Measurements from ENCODE around the gene SCP2.
"Not testable (repeated sequence)": the region's sequence is repeated elsewhere in the genome, so short reads cannot be mapped to it uniquely, and the experiment has no call there.

Gene SCP2

DNA sequence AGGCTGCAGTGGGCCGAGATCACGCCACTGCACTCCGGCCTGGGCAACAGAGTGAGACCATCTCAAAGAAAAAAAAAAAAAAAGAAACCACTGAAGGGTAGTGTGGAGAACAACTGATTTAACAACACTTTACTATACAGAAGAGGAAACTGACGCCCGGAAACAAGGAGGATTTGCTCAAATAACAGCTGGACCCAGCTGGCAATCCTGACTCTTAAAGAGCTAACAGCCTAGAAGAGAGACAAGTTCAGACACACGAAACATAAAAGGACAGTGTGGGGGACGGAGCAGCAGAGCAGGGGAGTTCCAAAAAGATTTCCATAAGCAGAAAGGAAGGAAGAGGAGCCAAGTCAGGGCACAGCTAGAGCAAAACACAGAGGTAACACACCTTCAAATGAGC, 9.9 kb upstream of the SCP2 start:
- no peak for DNase-seq

DNA sequence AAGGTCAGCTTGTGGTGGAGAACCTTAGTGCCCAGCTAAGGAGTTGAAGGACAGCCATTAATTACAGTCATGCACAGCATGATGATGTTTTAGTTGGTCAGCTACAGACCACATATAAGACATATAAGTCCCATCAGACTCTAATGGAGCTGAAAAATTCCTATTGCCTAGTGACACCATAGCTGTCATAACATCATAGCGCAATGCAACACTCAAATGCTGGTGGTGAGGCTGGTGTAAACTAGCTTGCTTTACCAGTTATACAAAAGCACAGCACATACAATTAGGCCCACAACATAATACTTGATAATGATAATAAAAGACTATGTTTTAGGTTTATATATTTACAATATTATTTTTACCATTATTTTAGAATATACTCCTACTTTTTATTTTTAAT, 9.5 kb upstream of the SCP2 start:
- no peak for DNase-seq

DNA sequence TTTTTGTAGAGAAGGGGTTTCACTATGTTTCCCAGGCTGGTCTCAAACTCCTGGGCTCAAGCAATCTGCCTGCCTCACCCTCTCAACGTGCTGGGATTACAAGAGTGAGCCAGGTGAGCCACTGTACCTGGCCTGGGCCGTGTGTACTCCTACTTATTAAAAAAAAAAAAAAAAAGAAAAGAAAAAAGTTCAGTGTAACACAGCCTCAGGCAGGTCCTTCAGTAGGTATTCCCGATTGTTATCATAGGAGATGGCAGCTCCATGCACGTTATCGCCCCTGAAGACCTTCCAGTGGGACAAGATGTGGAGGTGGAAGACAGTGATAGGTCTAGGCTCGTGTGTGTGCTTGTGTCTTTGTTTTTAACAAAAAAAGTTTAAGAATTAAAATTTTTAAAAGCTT, 8.9 kb upstream of the SCP2 start:
- DNase-seq = no peak

DNA sequence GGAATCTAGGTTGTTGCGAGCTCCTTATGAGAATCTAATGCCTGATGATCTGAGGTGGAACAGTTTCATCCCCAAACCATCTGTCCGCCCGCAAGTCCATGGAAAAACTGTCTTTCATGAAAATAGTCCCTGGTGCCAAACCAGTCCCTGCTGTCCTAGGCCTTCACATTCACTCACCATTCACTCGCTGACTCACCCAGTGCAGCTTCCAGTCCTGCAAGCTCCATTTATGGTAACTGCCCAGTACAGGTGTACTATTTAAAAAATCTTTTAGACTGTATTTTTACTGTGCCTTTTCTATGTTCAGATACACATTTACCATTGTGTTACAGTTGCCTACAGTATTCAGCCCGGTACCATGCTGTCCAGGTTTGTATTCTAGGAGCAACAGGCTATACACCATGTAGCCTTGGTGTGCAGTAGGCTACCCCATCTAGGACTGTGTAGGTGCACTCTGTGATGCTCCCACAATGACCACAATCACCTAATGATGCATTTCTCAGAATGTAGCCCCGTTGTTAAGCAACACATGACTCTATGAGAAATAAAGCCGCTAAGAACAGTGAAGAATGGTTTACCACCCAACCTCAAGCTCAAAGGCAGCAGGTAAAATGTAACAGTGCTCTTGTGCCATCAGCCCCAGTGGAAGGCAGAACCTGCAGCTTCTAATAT, 7.9 kb upstream of the SCP2 start:
- DNase-seq = no peak

DNA sequence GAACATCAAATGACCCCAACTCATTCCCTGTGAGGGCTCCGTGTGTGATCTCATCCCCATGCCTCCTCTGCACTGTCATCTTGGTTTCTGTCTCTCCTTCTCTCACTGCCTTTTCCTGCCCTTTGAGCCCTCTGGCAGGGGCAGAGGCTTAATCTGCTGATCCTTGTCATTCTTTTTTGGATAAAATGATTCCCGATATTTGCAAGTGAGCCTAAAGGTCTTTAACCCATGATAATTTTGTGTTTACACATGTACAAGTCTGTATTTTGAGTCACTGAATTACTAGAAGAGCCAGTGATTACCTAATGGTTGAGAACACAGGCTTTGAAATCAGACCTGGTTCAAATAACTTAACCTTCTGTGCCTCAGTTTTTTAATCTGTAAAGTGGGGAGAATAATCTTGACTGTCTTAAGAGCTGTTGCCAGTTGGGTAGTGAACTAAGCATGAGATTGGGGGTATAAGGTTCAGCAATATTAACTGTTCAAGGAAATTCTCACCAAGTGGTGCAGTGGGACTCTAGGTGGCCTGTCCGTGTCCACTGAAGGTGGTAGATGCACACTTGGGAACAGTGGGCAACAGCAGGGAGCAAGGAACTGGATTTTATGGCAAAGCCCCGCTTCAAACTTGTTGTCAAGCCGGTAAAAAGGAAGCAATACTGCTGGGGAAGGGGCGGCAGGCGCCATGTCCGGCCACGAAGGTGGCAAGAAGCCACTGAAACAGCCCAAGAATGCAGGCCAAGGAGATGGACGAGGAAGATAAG, 7.2 kb upstream of the SCP2 start:
- no peak for DNase-seq

DNA sequence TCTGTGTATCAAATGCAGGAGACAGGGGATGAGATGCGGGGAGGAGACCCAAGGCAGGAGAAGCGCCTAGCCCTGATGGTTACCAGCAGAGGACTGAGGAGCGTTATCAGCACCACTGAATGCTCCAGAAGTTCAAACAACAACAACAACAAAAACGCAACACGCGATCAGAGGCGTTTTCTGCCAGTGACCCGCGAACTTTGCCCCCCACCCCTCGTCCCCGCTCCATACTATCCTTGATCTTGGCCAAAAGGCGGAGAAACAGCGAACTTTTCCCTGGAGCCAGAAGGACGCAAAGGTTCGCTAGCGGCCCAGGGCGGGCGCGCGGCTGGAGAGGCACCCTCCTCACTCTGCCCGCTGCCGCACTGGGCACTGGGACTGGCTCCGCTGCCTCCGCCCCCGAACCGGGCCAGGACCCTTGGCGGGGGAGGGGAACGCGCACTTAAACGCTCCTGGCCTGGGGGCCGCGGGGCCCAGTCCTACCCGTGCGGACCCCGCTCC, 6.2 kb upstream of the SCP2 start:
- DNase-seq = peak; percentile 26

DNA sequence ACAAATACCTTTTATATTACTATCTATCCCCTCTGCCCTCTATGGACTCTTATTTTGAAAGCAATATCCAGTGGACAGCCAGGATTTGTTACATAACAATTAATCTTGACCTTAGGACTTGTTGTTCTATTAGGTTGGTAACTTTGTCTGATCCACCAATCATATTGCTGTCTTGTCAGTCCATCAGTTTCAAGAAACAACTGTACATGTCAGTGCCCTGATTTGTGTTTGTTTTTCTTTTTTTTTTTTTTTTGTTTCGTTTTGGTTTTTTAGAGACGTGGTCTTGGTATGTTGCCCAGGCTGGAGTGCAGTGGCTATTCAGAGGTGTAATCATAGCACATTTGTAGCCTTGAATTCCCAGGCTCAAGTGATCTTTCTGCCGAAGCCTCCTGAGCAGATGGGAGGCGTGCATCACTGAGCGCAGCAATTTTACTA, 1.5 kb upstream of the SCP2 start:
- DNase-seq = peak; percentile 56

DNA sequence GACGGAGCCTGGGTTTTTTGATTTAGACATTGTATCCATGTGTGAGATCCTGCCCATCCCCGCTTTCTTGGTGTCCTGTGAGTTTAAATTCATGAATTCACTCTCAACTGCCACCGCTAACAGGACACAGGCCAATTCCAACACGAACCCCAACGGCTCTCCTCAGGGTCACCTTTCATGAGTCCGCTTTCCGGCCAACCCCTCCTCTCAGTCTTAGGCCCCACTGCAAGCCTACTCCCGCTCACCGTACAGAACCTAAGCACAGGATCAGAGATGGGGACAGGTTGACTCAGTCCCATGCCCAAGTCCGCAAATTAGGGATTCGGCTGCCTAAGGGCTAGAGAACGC, 238 bp upstream of the SCP2 start:
- no peak for DNase-seq

DNA sequence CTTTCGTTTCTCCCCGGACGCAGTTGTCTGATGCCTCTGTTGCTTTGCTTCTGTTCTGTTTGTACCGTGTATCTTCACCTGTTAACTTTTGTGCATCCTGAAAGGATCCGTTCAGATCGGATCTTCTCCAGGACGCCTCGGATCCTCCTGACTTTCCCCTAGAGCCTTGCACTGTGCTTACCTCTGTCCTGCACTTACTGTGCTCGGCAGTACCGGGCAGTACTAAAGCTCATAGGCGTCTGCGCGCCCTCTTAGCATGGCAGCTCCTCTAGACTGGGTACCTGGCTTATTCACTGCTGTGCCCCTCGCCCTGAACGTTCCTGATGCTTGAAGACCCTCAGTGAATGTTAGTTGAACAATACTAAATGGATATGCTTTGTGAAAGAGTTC, 934 bp downstream of the SCP2 start:
- DNase-seq = no peak

DNA sequence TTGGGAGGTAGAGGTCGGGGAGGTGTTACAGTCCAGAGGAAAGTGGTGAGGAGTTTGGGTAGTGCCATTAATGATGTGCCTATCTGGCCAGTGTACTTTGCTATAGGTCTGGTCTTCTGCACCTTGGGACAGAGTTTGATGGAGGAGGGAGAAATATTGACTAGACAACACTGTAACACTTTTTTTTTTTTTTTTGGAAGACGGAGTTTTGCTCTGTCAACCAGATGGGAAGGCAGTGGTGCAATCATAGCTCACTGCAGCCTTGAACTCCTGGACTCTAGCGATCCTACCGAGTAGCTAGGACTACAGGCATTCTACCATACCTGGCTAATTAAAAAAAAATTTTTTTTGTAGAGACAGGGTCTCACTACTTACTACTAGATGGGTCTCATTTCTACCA, 1.9 kb downstream of the SCP2 start:
- no peak for DNase-seq

DNA sequence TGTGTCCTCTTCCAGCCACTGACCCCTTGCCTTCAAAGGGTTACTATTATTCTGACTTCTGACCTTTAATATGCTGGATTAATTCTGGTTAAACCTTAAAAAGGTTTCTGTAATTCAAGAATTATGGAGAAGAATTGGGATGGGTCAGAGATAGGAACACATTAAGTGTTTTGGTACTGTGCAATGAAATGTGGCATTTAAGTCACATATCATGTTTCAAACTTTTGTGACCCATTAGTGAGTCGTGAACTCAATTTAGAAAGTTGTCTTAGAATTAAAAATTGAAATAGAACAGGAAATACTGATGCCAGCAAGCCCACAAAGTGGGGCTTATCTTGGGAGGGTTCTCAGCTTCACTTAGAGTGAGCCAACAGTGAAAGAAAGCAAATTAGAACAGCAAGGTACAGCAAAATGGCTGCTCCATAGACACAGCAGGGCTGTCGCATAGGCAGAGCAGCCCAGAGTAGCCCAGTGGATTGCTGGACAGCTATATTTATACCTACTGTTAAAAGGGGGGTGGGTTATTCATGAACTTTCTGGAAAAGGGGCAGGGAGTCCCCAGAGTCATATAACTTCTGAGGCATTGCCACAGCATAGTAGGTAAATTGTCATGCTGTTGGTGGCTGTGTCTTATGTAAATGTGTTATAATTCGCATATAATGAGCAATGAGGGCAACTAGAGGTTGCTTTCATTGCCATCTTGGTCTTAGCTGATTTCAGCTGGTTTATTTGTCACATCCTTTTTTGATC, 10.5 kb downstream of the SCP2 start:
- DNase-seq = no peak

DNA sequence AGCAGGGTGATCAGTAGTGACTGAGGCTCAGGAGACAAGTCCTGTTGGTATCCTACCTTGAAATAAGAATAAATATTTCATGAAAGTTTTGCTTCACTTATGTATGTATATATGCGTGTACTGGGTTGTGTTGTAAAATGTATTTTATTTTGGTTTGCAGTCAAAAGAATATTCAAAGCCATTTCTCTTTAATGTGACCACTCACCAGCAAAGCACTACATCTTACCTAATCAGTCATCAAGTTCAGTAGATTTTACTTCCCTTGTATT, 11.0 kb downstream of the SCP2 start:
- no peak for DNase-seq

DNA sequence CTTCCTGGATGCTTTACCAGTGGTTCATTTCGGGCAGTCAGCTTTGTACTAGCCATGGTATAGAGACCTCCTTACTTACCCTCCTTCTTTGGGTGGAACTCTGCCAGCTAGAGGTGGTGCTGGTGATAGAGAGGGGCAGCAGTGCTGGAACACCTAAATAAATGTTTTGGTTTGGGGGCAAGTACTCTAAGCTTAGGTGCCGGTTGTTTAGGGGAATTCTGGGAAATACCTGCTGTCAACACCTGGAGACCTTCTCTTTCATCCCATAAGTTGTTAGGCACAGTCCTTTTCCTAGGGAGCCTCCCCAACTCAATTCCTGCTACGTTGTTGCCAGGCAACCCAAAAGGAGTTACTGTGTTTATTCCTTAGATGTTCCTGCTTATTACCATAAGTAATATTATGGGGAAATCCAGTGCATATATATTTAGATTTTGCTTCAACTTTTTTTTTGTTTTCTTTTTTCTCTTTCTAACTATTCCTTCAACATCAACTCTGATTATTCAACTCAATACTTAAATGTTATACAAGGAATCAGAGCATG, 16.9 kb downstream of the SCP2 start:
- no peak for DNase-seq

DNA sequence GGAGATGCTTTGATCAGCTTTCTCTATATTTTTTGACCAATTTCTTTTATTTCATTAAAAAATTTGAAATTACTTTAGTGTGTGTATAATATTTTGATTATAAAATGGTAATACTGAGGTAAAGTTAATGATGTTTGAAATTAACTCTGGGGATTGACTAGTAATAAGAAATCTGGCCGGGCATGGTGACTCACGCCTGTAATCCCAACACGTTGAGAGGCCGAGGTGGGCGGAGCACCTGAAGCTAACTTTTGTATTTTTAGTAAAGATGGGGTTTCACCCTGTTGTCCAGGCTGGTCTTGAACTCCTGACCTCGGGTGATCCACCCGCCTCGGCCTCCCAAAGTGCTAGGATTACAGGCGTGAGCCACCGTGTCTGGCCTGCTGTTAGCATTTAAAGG, 17.5 kb downstream of the SCP2 start:
- DNase-seq = no peak

DNA sequence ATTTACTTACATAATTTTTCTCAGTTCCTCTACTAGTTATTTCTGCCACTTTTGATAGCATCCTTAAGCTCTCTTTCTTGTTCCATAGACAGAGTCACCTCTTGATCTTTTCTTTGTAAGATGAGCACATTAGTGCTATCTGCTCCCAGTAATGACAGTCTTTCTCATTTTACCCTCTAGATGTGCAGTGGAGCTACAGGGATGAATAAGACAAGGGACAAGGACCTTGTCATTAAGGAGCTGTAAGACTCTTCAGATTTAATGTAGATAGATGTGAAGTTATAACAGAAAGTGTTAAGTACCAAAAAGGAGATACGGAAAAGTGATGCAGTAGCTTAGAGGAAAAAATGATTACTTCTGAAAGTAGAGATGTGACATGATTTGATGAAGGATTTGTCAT, 20.4 kb downstream of the SCP2 start:
- no peak for DNase-seq

DNA sequence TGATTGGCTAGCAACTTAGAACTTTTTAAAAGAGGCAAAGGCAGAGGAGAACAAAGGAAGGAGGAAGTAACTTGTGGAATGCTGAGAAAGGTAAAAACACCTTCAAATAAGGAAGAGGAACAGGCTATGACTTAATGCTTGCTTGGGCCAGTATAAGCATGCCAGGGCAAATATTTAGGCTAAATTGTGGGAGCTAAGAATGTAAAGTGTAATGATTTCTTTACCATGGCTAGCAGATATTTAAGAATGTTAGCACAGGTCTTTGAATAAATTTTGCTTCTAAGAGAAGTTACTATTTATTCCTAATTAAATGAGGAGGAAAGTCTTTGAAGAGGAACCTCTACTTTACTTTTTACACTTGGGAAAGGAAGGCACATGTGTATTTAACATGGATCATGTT, 22.5 kb downstream of the SCP2 start:
- not testable (repeated sequence) for DNase-seq

DNA sequence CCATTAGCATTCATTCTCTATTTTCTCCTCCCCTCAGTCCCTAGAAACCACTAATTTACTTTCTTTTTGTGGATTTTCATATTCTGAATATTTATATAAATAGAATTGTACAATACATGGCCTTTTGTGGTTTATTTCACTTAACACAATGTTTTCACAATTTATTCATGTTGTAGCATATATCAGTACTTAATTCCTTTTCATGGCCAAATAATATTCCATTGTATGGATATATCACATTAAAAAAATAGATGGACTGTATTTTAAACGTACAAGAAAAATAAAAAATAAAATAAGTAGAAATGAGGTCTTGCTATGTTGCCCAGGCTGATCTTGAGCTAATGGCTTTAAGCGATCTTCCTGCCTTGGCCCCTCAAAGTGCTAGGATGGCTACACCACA, 25.0 kb downstream of the SCP2 start:
- DNase-seq = no peak

DNA sequence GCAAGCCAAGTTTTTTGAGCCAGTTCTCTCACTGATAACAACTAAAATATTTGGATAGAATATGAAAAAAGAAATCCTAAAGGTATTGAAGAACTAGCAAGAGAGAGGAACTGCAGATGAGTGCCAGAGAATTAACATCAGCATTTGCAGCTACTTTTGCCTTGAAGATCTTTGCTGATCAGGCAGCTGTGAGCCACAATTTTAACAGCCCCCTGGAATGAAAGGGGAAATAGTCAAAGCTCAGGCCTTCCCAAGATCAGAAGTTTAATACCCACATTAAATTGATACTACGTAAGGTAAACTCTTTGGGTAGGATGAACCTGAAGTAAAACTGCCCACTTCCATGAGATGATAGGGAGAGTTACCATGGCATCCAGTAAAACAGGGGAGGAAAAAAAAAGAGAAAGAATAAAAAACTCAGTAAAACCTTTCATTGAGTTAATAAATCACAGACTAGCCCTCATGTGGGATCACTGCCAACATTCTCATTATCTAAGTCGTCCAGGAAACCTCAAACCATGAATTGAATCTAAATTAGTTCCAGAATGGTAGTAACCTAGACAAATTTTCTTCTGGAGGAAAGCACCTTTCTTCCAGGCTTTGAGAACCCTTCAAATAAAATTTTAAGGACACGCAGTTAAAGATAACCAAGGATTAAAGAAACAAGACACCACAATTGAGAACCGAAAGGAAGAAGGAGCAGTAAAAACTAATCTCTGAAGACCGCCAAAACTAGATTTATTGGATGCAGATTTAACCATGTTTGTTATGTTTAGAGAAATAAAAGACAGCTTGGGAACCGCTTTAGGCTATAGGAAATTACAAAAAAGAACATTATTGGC, 28.3 kb downstream of the SCP2 start:
- DNase-seq = no peak

DNA sequence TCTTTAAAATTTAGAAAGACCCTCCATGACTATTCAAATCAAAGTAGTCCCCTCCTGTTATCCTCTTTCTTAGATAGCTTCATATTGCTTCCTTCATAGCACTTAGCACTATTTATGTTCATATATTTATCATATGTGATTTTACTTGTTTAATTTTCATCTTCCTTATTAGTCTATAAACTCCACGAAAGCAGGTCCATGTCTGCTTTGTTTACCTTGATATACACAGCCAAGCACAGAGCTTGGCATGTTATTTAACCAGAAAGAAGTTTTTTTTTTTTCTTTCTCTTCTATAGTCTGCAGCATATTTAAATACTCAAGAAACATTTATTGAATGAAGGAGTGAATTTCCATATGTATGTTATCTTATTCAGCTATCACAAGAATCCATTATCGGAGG, 36.0 kb downstream of the SCP2 start:
- no peak for DNase-seq

DNA sequence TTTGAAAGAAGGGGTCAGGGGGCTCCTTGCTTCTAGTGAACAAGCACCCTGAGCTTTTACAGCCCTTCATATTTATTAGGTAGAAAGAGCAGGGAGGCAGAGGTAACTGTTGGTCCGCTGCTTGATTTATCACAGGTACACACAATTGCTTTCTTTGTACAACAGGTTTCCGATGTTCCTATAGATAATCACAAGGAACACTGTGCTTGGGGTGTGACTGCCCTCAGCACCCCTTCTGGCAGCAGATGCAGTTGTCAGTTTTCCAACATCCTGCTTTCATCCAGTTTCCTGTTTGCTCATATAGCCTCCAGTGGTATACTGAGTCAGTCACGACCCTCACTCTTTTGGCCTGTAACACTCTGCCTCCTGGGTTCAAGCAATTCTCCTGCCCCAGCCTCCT, 40.6 kb downstream of the SCP2 start:
- no peak for DNase-seq

DNA sequence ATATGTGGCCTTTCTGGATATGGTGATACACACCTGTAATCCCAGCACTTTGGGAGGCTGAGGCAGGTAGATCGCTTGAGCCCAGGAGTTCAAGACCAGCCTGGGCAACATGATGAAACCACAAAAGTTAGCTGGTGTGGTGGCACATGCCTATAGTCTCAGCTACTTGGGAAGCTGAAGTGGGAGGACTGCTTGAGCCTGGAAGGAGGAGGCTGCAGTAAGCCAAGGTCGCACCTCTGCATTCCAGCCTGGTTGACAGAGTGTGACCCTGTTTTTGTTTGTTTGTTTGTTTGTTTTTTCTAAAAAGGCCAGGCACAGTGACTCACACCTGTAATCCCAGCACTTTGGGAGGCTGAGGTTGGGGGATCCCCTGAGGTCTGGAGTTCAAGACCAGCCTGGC, 42.2 kb downstream of the SCP2 start:
- not testable (repeated sequence) for DNase-seq

DNA sequence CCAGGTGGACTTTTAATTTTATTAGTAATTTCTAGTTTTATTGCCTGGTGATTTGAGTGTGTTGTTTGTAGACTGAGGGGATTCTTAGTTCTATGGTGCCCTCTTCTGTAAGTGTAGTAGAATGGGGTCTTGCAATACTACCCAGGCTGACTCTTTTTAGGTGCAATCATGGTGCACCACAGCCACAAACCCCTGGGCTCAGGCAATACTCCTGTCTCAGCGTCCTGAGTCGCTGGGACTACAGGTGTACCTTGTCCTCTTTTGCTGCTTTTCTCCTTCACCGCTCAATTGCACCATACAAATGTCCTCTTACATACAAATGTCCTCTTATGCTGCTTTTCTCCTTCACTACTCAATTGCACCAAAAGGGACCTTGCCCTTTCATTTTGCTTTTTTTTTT, 43.1 kb downstream of the SCP2 start:
- no peak for DNase-seq

DNA sequence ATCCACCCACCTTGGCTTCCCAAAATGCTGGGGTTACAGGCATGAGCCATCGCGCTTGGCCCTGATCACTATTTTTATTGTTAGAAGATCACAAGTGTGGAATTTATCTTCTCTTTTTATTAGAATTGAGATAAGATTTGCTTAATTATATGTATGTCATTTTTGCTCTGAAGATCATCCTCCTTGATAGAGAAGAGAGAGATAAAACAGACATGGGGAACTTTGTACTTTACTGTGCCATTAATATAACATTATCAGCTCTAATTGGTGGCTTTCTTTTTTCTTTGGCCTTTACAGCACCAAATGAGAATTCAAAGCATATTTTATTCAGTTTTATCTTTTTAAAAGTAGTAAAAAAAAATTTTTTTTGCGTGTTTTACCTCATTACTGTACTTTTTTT, 46.8 kb downstream of the SCP2 start:
- no peak for DNase-seq

All from NCI-H2029 (cell line).